Loucy (cell line): Measurements from ENCODE around the gene PLPP1.

Source experiments
- H2AFZ ChIP-seq: fragments of 200-600 bp; sonication (generic); 2 replicates; pipeline ENCODE4 v1.6.0; 2016; ENCODE audit warnings: antibody characterized with exemption, mild to moderate bottlenecking, low read length, moderate library complexity
- H3F3A ChIP-seq: fragments of 200-600 bp; 2 replicates; pipeline ENCODE4 v1.6.0; 2016; ENCODE audit warnings: antibody characterized with exemption, low read depth, mild to moderate bottlenecking
- H3K27me3 ChIP-seq: fragments of 200-600 bp; sonication (generic); 2 replicates; pipeline ENCODE4 v1.6.1; 2014; ENCODE audit warnings: low read length, mild to moderate bottlenecking; ENCODE audit not compliant: insufficient read depth, poor library complexity, severe bottlenecking
- H3K36me3 ChIP-seq: fragments of 200-600 bp; sonication (generic); 2 replicates; pipeline ENCODE4 v1.6.1; 2016; ENCODE audit warnings: low read length; ENCODE audit not compliant: insufficient read depth
- H3K4me1 ChIP-seq: fragments of 200-600 bp; sonication (generic); 2 replicates; pipeline ENCODE4 v1.5.1; 2014; ENCODE audit warnings: low read length, mild to moderate bottlenecking; ENCODE audit not compliant: insufficient read depth, poor library complexity, severe bottlenecking
- H3K4me2 ChIP-seq: fragments of 200-600 bp; sonication (generic); 2 replicates; pipeline ENCODE4 v1.6.0; 2014; ENCODE audit warnings: antibody characterized with exemption, low read length, low read depth, mild to moderate bottlenecking; ENCODE audit not compliant: poor library complexity, severe bottlenecking
- H3K4me3 ChIP-seq: fragments of 200-600 bp; sonication (generic); 2 replicates; pipeline ENCODE4 v1.5.1; 2014; ENCODE audit warnings: low read length, mild to moderate bottlenecking, mixed read lengths; ENCODE audit not compliant: poor library complexity, severe bottlenecking
- H3K79me2 ChIP-seq: fragments of 200-600 bp; sonication (generic); 2 replicates; pipeline ENCODE4 v1.6.1; 2014; ENCODE audit warnings: low read length; ENCODE audit not compliant: insufficient read depth
- H3K9ac ChIP-seq: fragments of 200-600 bp; sonication (generic); 2 replicates; pipeline ENCODE4 v1.6.0; 2014; ENCODE audit warnings: mild to moderate bottlenecking, low read depth, low read length, moderate library complexity; ENCODE audit not compliant: poor library complexity, severe bottlenecking
- H3K9me2 ChIP-seq: fragments of 200-600 bp; sonication (generic); replicated peaks from 2 replicates; pipeline ENCODE4 v1.6.1; 2016; ENCODE audit warnings: low read depth, low read length, mixed read lengths
- H3K9me3 ChIP-seq: fragments of 200-600 bp; sonication (generic); 2 replicates; pipeline ENCODE4 v1.6.1; 2014; ENCODE audit warnings: mild to moderate bottlenecking, antibody characterized with exemption, low read length, low read depth; ENCODE audit not compliant: insufficient read depth
- H4K20me1 ChIP-seq: fragments of 200-600 bp; sonication (generic); 2 replicates; pipeline ENCODE4 v1.6.0; 2014; ENCODE audit warnings: antibody characterized with exemption, low read length, mild to moderate bottlenecking; ENCODE audit not compliant: insufficient read depth, poor library complexity, severe bottlenecking
- CTCF ChIP-seq: fragments of 200-600 bp; sonication (generic); conservative IDR thresholded peaks from 2 replicates; pipeline ENCODE4 v1.5.1; 2014; ENCODE audit warnings: mild to moderate bottlenecking, antibody characterized with exemption, low read length
- EZH2phosphoT487 ChIP-seq: fragments of 200-600 bp; IDR thresholded peaks from 2 replicates; pipeline ENCODE4 v1.6.1; 2018; ENCODE audit warnings: antibody characterized with exemption, mild to moderate bottlenecking, moderate library complexity, borderline replicate concordance

PLPP1 gene

GRCh38 chr5:55393501-55394175 is 141.1 kb downstream of the PLPP1 start:
- Histone ChIP-seq H3K9ac (no peak overlapping the region), H3K9me2 (no peaks in the 10 kb centered on the region), H3K27me3 (no peaks in the 10 kb centered on the region), H3F3A (no peaks in the 10 kb centered on the region), H3K4me1 (no peaks in the 10 kb centered on the region), H3K4me3 (no peak overlapping the region), H3K9me3 (peaks cover 10% of the 10 kb centered on the region; the same call in 1 of the 2 replicates), H2AFZ (no peak overlapping the region), H4K20me1 (peaks cover 3% of the 10 kb centered on the region), H3K36me3 (peaks cover 77% of the 10 kb centered on the region), H3K79me2 (no peaks in the 10 kb centered on the region), H3K4me2 (no peak overlapping the region)
- TF ChIP-seq CTCF: no peak
- no peak for TF ChIP-seq EZH2phosphoT487

- Histone ChIP-seq H3K9ac (no peak overlapping the region), H3K9me2 (no peaks in the 10 kb centered on the region), H3K4me3 (no peak overlapping the region), H3K4me2 (no peak overlapping the region), H3K36me3 (peaks cover 77% of the 10 kb centered on the region), H3K79me2 (no peaks in the 10 kb centered on the region), H4K20me1 (peaks cover 3% of the 10 kb centered on the region), H3K27me3 (no peaks in the 10 kb centered on the region), H3K9me3 (peaks cover 10% of the 10 kb centered on the region; the same call in 1 of the 2 replicates), H2AFZ (no peak overlapping the region), H3K4me1 (no peaks in the 10 kb centered on the region), H3F3A (no peaks in the 10 kb centered on the region)
- no peak for TF ChIP-seq CTCF
- TF ChIP-seq EZH2phosphoT487: no peak
Measured at GRCh38 chr5:55392669-55393068, 142.1 kb downstream of the PLPP1 start.

- Histone ChIP-seq H3K4me3 (no peak overlapping the region), H2AFZ (no peak overlapping the region), H3K4me2 (no peak overlapping the region), H3F3A (no peaks in the 10 kb centered on the region), H3K4me1 (no peaks in the 10 kb centered on the region), H3K36me3 (peaks cover 78% of the 10 kb centered on the region), H4K20me1 (peaks cover 3% of the 10 kb centered on the region), H3K9ac (no peak overlapping the region), H3K9me3 (peaks cover 10% of the 10 kb centered on the region; the same call in 1 of the 2 replicates), H3K27me3 (no peaks in the 10 kb centered on the region), H3K9me2 (no peaks in the 10 kb centered on the region), H3K79me2 (no peaks in the 10 kb centered on the region)
- TF ChIP-seq CTCF: no peak
- no peak for TF ChIP-seq EZH2phosphoT487
Measured at GRCh38 chr5:55391707-55392106, 143.1 kb downstream of the PLPP1 start.
